WTC11 (cell line): Measurements from ENCODE around the gene GH2. TPM values are rescaled to one million over a fixed set of nuclear protein-coding genes. Genes with fewer than 3 reads are reported as not detected.

Source experiments
- ARID4B ChIP-seq: sonication (generic); formaldehyde crosslinking; IDR thresholded peaks from 2 replicates; pipeline ENCODE4 v1.8.0; 2023; ENCODE audit warnings: missing genetic modification reagents, mild to moderate bottlenecking, borderline replicate concordance
- E2F5 ChIP-seq: sonication (generic); formaldehyde crosslinking; IDR thresholded peaks from 2 replicates; pipeline ENCODE4 v1.8.1; 2022; ENCODE audit warnings: mild to moderate bottlenecking, moderate library complexity, missing genetic modification reagents
- ELF4 ChIP-seq: sonication (generic); formaldehyde crosslinking; IDR thresholded peaks from 2 replicates; pipeline ENCODE4 v1.8.1; 2022; ENCODE audit warnings: low read depth, mild to moderate bottlenecking, moderate library complexity, missing genetic modification reagents
- EMX1 ChIP-seq: fragments of 250-450 bp; sonication (Bioruptor Pico); IDR thresholded peaks from 2 replicates; pipeline ENCODE4 v1.8.0; 2021; ENCODE audit warnings: mild to moderate bottlenecking
- ESRRA ChIP-seq: sonication (generic); formaldehyde crosslinking; IDR thresholded peaks from 2 replicates; pipeline ENCODE4 v1.8.1; 2022; ENCODE audit warnings: mild to moderate bottlenecking, missing genetic modification reagents, borderline replicate concordance
- ETV6 ChIP-seq: sonication (generic); formaldehyde crosslinking; IDR thresholded peaks from 2 replicates; pipeline ENCODE4 v1.8.1; 2022; ENCODE audit warnings: mild to moderate bottlenecking, missing genetic modification reagents
- FOXK1 ChIP-seq: sonication (generic); formaldehyde crosslinking; IDR thresholded peaks from 2 replicates; pipeline ENCODE4 v1.8.0; 2022; ENCODE audit warnings: mild to moderate bottlenecking, moderate library complexity, missing genetic modification reagents
- HMGXB4 ChIP-seq: sonication (generic); formaldehyde crosslinking; IDR thresholded peaks from 2 replicates; pipeline ENCODE4 v1.8.1; 2023; ENCODE audit warnings: mild to moderate bottlenecking, moderate library complexity, missing genetic modification reagents
- KAT7 ChIP-seq: sonication (generic); formaldehyde crosslinking; IDR thresholded peaks from 2 replicates; pipeline ENCODE4 v1.8.1; 2023; ENCODE audit warnings: missing genetic modification reagents, mild to moderate bottlenecking, borderline replicate concordance
- PRRX2 ChIP-seq: fragments of 250-450 bp; sonication (Bioruptor Pico); IDR thresholded peaks from 2 replicates; pipeline ENCODE4 v1.8.0; 2021; ENCODE audit warnings: mild to moderate bottlenecking
- SMAD3 ChIP-seq: sonication (generic); formaldehyde crosslinking; IDR thresholded peaks from 2 replicates; pipeline ENCODE4 v1.8.0; 2022; ENCODE audit warnings: missing genetic modification reagents, mild to moderate bottlenecking, borderline replicate concordance
- SOX15 ChIP-seq: fragments of 250-450 bp; sonication (Bioruptor Pico); IDR thresholded peaks from 2 replicates; pipeline ENCODE4 v1.9.0; 2021; ENCODE audit warnings: mild to moderate bottlenecking
- SP1 ChIP-seq: sonication (generic); formaldehyde crosslinking; conservative IDR thresholded peaks from 2 replicates; pipeline ENCODE4 v1.8.1; 2022; ENCODE audit warnings: missing genetic modification reagents
- TCF7 ChIP-seq: sonication (generic); formaldehyde crosslinking; IDR thresholded peaks from 2 replicates; pipeline ENCODE4 v1.8.0; 2022; ENCODE audit warnings: mild to moderate bottlenecking, low read depth, missing genetic modification reagents, moderate library complexity
- TEAD1 ChIP-seq: sonication (generic); formaldehyde crosslinking; IDR thresholded peaks from 2 replicates; pipeline ENCODE4 v1.8.0; 2022; ENCODE audit warnings: mild to moderate bottlenecking, missing genetic modification reagents
- TEAD4 ChIP-seq: sonication (generic); formaldehyde crosslinking; IDR thresholded peaks from 2 replicates; pipeline ENCODE4 v1.8.0; 2022; ENCODE audit warnings: mild to moderate bottlenecking, missing genetic modification reagents
- ZNF121 ChIP-seq: sonication (generic); formaldehyde crosslinking; IDR thresholded peaks from 2 replicates; pipeline ENCODE4 v1.8.0; 2023; ENCODE audit warnings: missing genetic modification reagents
- ZNF396 ChIP-seq: fragments of 250-450 bp; sonication (Bioruptor Pico); IDR thresholded peaks from 2 replicates; pipeline ENCODE4 v1.8.0; 2021; ENCODE audit warnings: mild to moderate bottlenecking, moderate library complexity, borderline replicate concordance
- ZNF532 ChIP-seq: fragments of 250-450 bp; sonication (Bioruptor Pico); IDR thresholded peaks from 2 replicates; pipeline ENCODE4 v1.9.0; 2021; ENCODE audit warnings: mild to moderate bottlenecking, borderline replicate concordance
- total RNA-seq: library from RNA; stranded (reverse); gene quantifications from 3 replicates; pipeline ENCODE4 v1.2.3, GENCODE V29; 2021
- TF ChIP-seq, protein P1 (sequence below): sonication (generic); formaldehyde crosslinking; IDR thresholded peaks from 2 replicates; pipeline ENCODE4 v1.8.0; 2022; ENCODE audit warnings: mild to moderate bottlenecking, missing genetic modification reagents
- TF ChIP-seq, protein P2 (sequence below): sonication (generic); formaldehyde crosslinking; conservative IDR thresholded peaks from 2 replicates; pipeline ENCODE4 v1.8.1; 2023; ENCODE audit warnings: mild to moderate bottlenecking, low read depth, missing genetic modification reagents, moderate library complexity
- TF ChIP-seq, protein P3 (sequence below): sonication (generic); formaldehyde crosslinking; conservative IDR thresholded peaks from 2 replicates; pipeline ENCODE4 v1.8.1; 2022; ENCODE audit warnings: mild to moderate bottlenecking, missing genetic modification reagents

GH2 gene
- total RNA-seq, 1 experiment from 2014 or later, result 0.35 TPM

DNA sequence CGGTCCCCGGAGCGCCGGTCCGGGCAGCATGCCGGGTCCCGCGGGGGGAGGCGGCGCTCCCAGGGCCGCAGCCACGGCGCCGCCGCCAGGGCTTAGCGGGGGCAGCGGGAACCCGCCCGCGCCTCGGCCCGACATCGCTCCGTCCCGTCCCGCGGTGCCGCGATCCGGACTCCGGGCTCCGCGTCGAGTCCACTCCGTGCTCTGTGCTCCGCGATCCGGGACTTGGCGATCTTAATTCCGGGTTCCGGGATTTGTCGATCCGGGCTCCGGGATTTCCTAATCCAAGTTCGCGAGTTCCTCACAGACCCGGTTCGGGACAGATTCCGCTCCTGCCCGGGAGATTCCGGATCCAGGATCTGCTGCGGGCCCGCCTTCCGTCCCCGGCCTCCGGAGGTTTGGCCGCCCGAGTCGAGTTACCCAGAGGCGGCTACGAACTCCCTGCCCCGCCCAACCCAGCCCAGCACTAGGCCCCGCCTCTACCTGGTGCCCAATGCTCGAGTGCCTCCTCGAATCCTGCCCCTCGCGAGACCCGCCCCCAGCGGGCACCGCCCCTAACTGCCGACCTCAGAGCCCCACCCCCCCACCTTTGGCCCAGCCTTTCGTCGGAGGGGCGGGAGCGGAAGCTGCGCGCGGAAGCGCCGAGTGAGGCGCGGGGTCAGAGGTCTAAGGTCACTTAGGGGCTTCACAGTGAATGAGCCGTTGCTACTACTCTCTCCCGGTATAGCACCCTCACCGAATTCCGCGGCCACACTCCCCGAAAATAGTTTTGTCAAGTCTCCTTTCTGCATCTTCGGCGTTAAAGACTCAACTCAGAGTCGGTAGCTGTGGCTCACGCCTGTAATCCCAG, 39.0 kb downstream of the GH2 start, which contains the start of gene SMARCD2 (continued):
- TF ChIP-seq, protein P1, sequence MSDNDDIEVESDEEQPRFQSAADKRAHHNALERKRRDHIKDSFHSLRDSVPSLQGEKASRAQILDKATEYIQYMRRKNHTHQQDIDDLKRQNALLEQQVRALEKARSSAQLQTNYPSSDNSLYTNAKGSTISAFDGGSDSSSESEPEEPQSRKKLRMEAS (CRISPR knock-in tag), result peak; percentile 65
- TF ChIP-seq ARID4B (CRISPR knock-in tag) (peak; percentile 79; the same call in 1 of the 2 replicates), TEAD4 (CRISPR knock-in tag) (0 out of 2 replicates have a peak, but pooled peaks have one; percentile 38), ETV6 (0 out of 2 replicates have a peak, but pooled peaks have one; percentile 58), ZNF396 (CRISPR knock-in tag) (no peak), E2F5 (CRISPR knock-in tag) (peak; percentile 88), ZNF121 (no peak), SP1 (CRISPR knock-in tag) (peak; percentile 93), KAT7 (CRISPR knock-in tag) (peak; percentile 86), FOXK1 (CRISPR knock-in tag) (peak; percentile 50; the same call in 1 of the 2 replicates), PRRX2 (CRISPR knock-in tag) (peak; percentile 88; the same call in 1 of the 2 replicates), TEAD1 (CRISPR knock-in tag) (peak; percentile 86; the same call in 1 of the 2 replicates), SOX15 (no peak), EMX1 (peak; percentile 78; the same call in 1 of the 2 replicates), ELF4 (CRISPR knock-in tag) (peak; percentile 68; the same call in 1 of the 2 replicates), ZNF532 (CRISPR knock-in tag) (0 out of 2 replicates have a peak, but pooled peaks have one; percentile 44), SMAD3 (CRISPR knock-in tag) (no peak), HMGXB4 (CRISPR knock-in tag) (peak; percentile 87), ESRRA (0 out of 2 replicates have a peak, but pooled peaks have one; percentile 46), TCF7 (CRISPR knock-in tag) (peak; percentile 83)
- TF ChIP-seq, protein P2, sequence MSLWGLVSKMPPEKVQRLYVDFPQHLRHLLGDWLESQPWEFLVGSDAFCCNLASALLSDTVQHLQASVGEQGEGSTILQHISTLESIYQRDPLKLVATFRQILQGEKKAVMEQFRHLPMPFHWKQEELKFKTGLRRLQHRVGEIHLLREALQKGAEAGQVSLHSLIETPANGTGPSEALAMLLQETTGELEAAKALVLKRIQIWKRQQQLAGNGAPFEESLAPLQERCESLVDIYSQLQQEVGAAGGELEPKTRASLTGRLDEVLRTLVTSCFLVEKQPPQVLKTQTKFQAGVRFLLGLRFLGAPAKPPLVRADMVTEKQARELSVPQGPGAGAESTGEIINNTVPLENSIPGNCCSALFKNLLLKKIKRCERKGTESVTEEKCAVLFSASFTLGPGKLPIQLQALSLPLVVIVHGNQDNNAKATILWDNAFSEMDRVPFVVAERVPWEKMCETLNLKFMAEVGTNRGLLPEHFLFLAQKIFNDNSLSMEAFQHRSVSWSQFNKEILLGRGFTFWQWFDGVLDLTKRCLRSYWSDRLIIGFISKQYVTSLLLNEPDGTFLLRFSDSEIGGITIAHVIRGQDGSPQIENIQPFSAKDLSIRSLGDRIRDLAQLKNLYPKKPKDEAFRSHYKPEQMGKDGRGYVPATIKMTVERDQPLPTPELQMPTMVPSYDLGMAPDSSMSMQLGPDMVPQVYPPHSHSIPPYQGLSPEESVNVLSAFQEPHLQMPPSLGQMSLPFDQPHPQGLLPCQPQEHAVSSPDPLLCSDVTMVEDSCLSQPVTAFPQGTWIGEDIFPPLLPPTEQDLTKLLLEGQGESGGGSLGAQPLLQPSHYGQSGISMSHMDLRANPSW (CRISPR knock-in tag), result no peak
- TF ChIP-seq, protein P3, sequence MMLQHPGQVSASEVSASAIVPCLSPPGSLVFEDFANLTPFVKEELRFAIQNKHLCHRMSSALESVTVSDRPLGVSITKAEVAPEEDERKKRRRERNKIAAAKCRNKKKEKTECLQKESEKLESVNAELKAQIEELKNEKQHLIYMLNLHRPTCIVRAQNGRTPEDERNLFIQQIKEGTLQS (CRISPR knock-in tag), result no peak
